LNCAP (cell line): ENCODE measurements around the gene OSBPL3.

Experiments used
- CTCF ChIP-seq: fragments of 450-650 bp; IDR thresholded peaks from 2 replicates; pipeline ENCODE4 v1.5.1; 2017; ENCODE audit warnings: mild to moderate bottlenecking

OSBPL3 gene

GRCh38 chr7:24821045-24821753 lies 158.8 kb downstream of the OSBPL3 start:
- TF ChIP-seq CTCF, result no peak

- TF ChIP-seq CTCF, result no peak
These were observed 159.3 kb downstream of the OSBPL3 start for GRCh38 chr7:24820730-24821044.

GRCh38 chr7:24819916-24820689 lies 159.9 kb downstream of the OSBPL3 start:
- peak; percentile 88 for TF ChIP-seq CTCF

GRCh38 chr7:24817339-24817738 lies 162.6 kb downstream of the OSBPL3 start:
- TF ChIP-seq CTCF, result no peak

GRCh38 chr7:24816868-24817267 lies 163.1 kb downstream of the OSBPL3 start:
- no peak for TF ChIP-seq CTCF

GRCh38 chr7:24812305-24812945 lies 167.6 kb downstream of the OSBPL3 start:
- TF ChIP-seq CTCF, result peak; percentile 85

- no peak for TF ChIP-seq CTCF
These were observed 171.5 kb downstream of the OSBPL3 start for GRCh38 chr7:24808518-24808917.
